Esophagus muscularis mucosa (tissue), 3 donors: ENCODE data around the gene FBXW8.

Experiments
- POLR2A ChIP-seq: fragments of 450-650 bp; IDR thresholded peaks from one replicate; pipeline ENCODE4 v1.6.1; 2017; ENCODE audit warnings: antibody characterized with exemption, moderate library complexity, mild to moderate bottlenecking, low read depth
- TF ChIP-seq, protein P1 (sequence below), 3 experiments: fragments of 200-600 bp in 2 of 3; fragments of 450-650 bp in 1 of 3; sonication (generic) in 2 of 3; IDR thresholded peaks; one replicate each; pipeline ENCODE4 v1.5.1; 2017 to 2019; ENCODE audit warnings: antibody characterized with exemption in 3 of 3, mild to moderate bottlenecking in 2 of 3, moderate library complexity in 1 of 3

DNA sequence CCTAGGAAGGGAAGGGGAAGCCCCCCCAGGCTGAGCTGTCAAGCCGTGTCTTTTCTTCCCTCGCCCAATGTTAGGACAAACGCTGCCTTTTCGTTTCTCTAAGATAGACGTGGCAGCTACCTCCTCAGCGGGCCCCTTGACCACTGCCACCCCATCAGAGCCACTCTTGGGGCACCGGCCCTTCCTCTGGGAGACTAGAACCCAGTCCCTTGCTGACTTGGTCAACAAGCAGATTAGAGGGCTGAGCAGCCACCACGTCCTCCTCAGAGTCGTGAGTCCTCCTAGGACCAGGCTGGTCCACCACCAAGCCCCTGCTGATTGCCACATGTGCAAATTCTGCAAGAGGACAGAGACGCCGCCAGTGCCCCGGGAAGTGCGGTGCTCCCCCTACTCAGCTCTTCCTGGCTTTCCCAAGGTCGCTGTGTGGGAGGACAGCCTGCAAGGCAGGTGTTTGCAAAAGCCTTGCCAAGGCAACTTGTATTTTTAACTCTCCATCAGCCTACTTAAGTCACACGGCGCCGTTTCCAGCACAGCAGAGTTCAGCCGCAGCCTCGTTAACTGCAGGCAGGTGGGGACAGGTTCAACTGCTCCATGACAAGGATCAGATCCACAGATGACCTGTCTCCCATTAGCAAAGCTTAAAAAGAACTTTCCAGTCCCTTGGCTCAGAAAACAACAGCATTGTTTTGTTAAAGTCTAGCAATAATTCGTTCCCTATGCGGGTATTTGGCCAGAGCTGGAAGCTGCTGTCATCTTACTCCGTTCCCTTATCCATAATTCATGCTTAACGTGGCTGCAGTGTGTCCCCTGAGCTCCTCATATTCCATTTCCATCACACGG, 122.9 kb downstream of the FBXW8 start:
- no peak for TF ChIP-seq POLR2A
- TF ChIP-seq, protein P1, sequence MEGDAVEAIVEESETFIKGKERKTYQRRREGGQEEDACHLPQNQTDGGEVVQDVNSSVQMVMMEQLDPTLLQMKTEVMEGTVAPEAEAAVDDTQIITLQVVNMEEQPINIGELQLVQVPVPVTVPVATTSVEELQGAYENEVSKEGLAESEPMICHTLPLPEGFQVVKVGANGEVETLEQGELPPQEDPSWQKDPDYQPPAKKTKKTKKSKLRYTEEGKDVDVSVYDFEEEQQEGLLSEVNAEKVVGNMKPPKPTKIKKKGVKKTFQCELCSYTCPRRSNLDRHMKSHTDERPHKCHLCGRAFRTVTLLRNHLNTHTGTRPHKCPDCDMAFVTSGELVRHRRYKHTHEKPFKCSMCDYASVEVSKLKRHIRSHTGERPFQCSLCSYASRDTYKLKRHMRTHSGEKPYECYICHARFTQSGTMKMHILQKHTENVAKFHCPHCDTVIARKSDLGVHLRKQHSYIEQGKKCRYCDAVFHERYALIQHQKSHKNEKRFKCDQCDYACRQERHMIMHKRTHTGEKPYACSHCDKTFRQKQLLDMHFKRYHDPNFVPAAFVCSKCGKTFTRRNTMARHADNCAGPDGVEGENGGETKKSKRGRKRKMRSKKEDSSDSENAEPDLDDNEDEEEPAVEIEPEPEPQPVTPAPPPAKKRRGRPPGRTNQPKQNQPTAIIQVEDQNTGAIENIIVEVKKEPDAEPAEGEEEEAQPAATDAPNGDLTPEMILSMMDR (IDR thresholded peaks at IDR 0.05): no peak
